ENCODE results near the gene RMRP.
A peak's percentile ranks its signal among the peaks of the same experiment; 100 is the strongest.

Gene RMRP

GRCh38 chr9:35657546-35658136 lies at the start of gene RMRP:
Gene RMRP, minus strand, starts transcription at chr9:35658019.
- peak; percentile 99 for DNase-seq

GRCh38 chr9:35706951-35707350 lies 49.1 kb upstream of the RMRP start:
- DNase-seq = no peak

GRCh38 chr9:35705836-35706430 lies 48.1 kb upstream of the RMRP start:
- DNase-seq = no peak

- DNase-seq = no peak
Measured at GRCh38 chr9:35705372-35705771, 47.6 kb upstream of the RMRP start.

- DNase-seq = no peak
Measured at GRCh38 chr9:35703906-35704672, 46.3 kb upstream of the RMRP start.

GRCh38 chr9:35702696-35703095 lies 44.9 kb upstream of the RMRP start:
- no peak for DNase-seq

GRCh38 chr9:35700942-35701341 lies 43.1 kb upstream of the RMRP start:
- DNase-seq = no peak

GRCh38 chr9:35700031-35700430 lies 42.2 kb upstream of the RMRP start:
- no peak for DNase-seq

- no peak for DNase-seq
Measured at GRCh38 chr9:35698231-35698630, 40.4 kb upstream of the RMRP start.

- DNase-seq = no peak
Measured at GRCh38 chr9:35697486-35697885, 39.7 kb upstream of the RMRP start.

- peak; percentile 14 for DNase-seq
Measured at GRCh38 chr9:35696520-35697215, 38.8 kb upstream of the RMRP start.

GRCh38 chr9:35695943-35696401 lies 38.2 kb upstream of the RMRP start:
- no peak for DNase-seq

GRCh38 chr9:35691757-35692301 lies 34.0 kb upstream of the RMRP start:
- no peak for DNase-seq

- DNase-seq = no peak
Measured at GRCh38 chr9:35691334-35691650, 33.5 kb upstream of the RMRP start.

GRCh38 chr9:35690614-35691333 lies 33.0 kb upstream of the RMRP start:
- DNase-seq = peak; percentile 30

- DNase-seq = no peak
Measured at GRCh38 chr9:35690294-35690613, 32.4 kb upstream of the RMRP start.

- no peak for DNase-seq
Measured at GRCh38 chr9:35689542-35690293, 31.9 kb upstream of the RMRP start, which contains the start of gene TPM2. Gene TPM2, minus strand, starts transcription at chr9:35689925. Its CDS starts 108 bp downstream, at chr9:35689817.

- no peak for DNase-seq
Measured at GRCh38 chr9:35688558-35689541, 31.0 kb upstream of the RMRP start.

GRCh38 chr9:35687972-35688557 lies 30.2 kb upstream of the RMRP start:
- no peak for DNase-seq

GRCh38 chr9:35687306-35687705 lies 29.5 kb upstream of the RMRP start:
- DNase-seq = no peak

Data from NCI-H2029 (cell line).